Measurements from ENCODE around the gene RTBDN. TPM values are rescaled to one million over a fixed set of nuclear protein-coding genes. Genes with fewer than 3 reads are reported as not detected.

RTBDN gene
- total RNA-seq, 2 experiments from 2014 or later, result not detected

GRCh38 chr19:12783291-12783848 lies 51.0 kb downstream of the RTBDN start:
- CTCF ChIA-PET, result interaction anchor here (1.1 to 1.9 kb wide), 3 partner anchors 8 to 12 kb away, joined by 4 to 23 read pairs (median 17); partner anchors contain the start of gene JUNB
- no peaks in the 10 kb centered on the region for H3K27me3 Mint-ChIP-seq (ENCODE audit: low read depth)
- ATAC-seq, result no peak
- no peaks in the 10 kb centered on the region for H3K9me3 Mint-ChIP-seq (ENCODE audit: insufficient read depth)
- POLR2A ChIA-PET, result interaction anchor here (0.9 to 15.2 kb wide), 2 partner anchors 10 to 11 kb away, joined by 4 to 380 read pairs; partner anchors contain the start of gene JUNB
- H3K4me3 Mint-ChIP-seq, result peak overlapping the region; percentile 82
- H3K36me3 Mint-ChIP-seq (ENCODE audit: low read depth), result no peaks in the 10 kb centered on the region
- peaks cover 40% of the 10 kb centered on the region for H3K4me1 Mint-ChIP-seq (ENCODE audit: low read depth)
- peak; percentile 61 for DNase-seq
- H3K27ac Mint-ChIP-seq, result peak overlapping the region; percentile 82

- POLR2A ChIA-PET, result interaction anchor here (0.6 to 15.2 kb wide), 4 partner anchors 9 to 1687 kb away, joined by 3 to 380 read pairs (median 4); partner anchors contain the start of gene JUNB
- ATAC-seq (peak; percentile 51), DNase-seq (peak; percentile 87)
- Mint-ChIP-seq H3K4me3 (peak overlapping the region; percentile 82), H3K4me1 (ENCODE audit: low read depth) (peaks cover 42% of the 10 kb centered on the region), H3K27ac (peak overlapping the region; percentile 98), H3K9me3 (ENCODE audit: insufficient read depth) (no peaks in the 10 kb centered on the region), H3K27me3 (ENCODE audit: low read depth) (no peaks in the 10 kb centered on the region), H3K36me3 (ENCODE audit: low read depth) (no peaks in the 10 kb centered on the region)
- CTCF ChIA-PET, result interaction anchor here (1.1 to 1.9 kb wide), 3 partner anchors 9 to 13 kb away, joined by 4 to 23 read pairs (median 17); partner anchors contain the start of gene JUNB
Measured at GRCh38 chr19:12782424-12783290, 51.7 kb downstream of the RTBDN start.

- H3K27me3 Mint-ChIP-seq (ENCODE audit: low read depth), result no peaks in the 10 kb centered on the region
- H3K4me1 Mint-ChIP-seq (ENCODE audit: low read depth), result peaks cover 46% of the 10 kb centered on the region
- ChIA-PET CTCF (interaction anchor here (1.1 to 1.9 kb wide), 4 partner anchors 9 to 14 kb away, joined by 4 to 23 read pairs (median 15); partner anchors contain the start of gene JUNB), POLR2A (interaction anchor here (15.2 kb wide), 1 partner anchor 12 kb away, joined by 380 read pairs; the partner anchor contains the start of gene JUNB)
- peak overlapping the region; percentile 82 for H3K4me3 Mint-ChIP-seq
- DNase-seq, result no peak
- ATAC-seq, result peak; percentile 10
- H3K27ac Mint-ChIP-seq, result peak overlapping the region; percentile 98
- H3K36me3 Mint-ChIP-seq (ENCODE audit: low read depth), result no peaks in the 10 kb centered on the region
- H3K9me3 Mint-ChIP-seq (ENCODE audit: insufficient read depth), result no peaks in the 10 kb centered on the region
Measured at GRCh38 chr19:12782174-12782423, 52.3 kb downstream of the RTBDN start.

DNA sequence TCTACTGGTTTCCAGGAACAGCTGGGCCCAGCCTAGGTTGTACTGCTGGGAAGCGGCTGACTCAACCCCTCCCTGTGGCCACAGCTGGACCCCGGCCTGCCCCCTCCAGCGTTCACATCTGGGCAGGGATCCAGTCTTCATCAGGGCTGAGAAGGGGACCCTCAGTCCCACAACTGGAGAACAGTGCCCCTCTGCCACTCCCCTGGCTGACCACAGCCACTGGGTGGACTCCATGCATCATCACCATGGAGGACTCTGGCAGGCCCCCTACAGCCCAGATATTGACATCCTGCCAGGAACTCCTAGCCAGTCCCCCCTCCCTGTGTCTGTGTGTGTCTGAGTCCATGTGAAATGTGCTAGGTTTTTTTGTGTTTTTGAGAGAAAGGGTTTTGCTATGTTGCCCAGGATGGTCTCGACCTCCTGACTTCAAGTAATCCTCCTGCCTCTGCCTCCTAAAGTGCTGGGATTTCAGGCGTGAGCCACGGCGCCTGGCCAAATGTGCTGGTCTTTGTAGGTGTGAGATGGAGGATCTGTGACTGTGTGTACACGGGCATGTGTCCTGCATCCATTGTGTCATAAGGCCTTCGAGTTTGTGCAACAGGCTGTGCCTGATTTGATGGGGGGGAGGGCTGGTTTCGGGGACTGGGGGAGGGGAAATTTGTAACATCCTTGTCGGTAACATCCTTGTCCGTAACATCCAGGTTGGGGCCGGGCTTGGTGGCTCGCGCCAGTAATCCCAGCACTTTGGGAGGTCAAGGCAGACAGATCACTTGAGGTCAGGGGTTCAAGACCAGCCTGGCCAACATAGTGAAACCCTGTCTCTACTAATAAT lies 55.0 kb downstream of the RTBDN start:
- peaks cover 47% of the 10 kb centered on the region for H3K4me1 Mint-ChIP-seq (ENCODE audit: low read depth)
- no peak for DNase-seq
- POLR2A ChIA-PET, result interaction anchor here (1.1 to 15.2 kb wide), 3 partner anchors 9 to 22 kb away, joined by 3 to 380 read pairs (median 20); partner anchors contain the start of gene JUNB

GRCh38 chr19:12778905-12779161 lies 55.5 kb downstream of the RTBDN start:
- H3K9me3 Mint-ChIP-seq (ENCODE audit: insufficient read depth), result no peaks in the 10 kb centered on the region
- peak overlapping the region; percentile 85 for H3K27ac Mint-ChIP-seq
- DNase-seq (no peak), ATAC-seq (no peak)
- ChIA-PET POLR2A (interaction anchor here (1.1 to 15.2 kb wide), 4 partner anchors 10 to 40 kb away, joined by 3 to 380 read pairs (median 12); partner anchors contain the start of gene JUNB), CTCF (interaction anchor here (1.0 to 8.5 kb wide), 10 partner anchors 9 to 69 kb away, joined by 4 to 390 read pairs (median 8); partner anchors contain the start of genes GET3, JUNB, PRDX2 and RNASEH2A)
- no peaks in the 10 kb centered on the region for H3K27me3 Mint-ChIP-seq (ENCODE audit: low read depth)
- no peaks in the 10 kb centered on the region for H3K36me3 Mint-ChIP-seq (ENCODE audit: low read depth)
- peak overlapping the region; percentile 72 for H3K4me3 Mint-ChIP-seq
- H3K4me1 Mint-ChIP-seq (ENCODE audit: low read depth), result peaks cover 47% of the 10 kb centered on the region

More for the DNA sequence above, 55.0 kb downstream of the RTBDN start:
- CTCF ChIA-PET, result interaction anchor here (1.0 to 8.5 kb wide), 7 partner anchors 9 to 68 kb away, joined by 4 to 390 read pairs (median 15); partner anchors contain the start of genes JUNB, PRDX2 and THSD8
- Mint-ChIP-seq H3K27ac (peak overlapping the region; percentile 85), H3K27me3 (ENCODE audit: low read depth) (no peaks in the 10 kb centered on the region), H3K36me3 (ENCODE audit: low read depth) (no peaks in the 10 kb centered on the region), H3K9me3 (ENCODE audit: insufficient read depth) (no peaks in the 10 kb centered on the region), H3K4me3 (peak overlapping the region; percentile 72)
- no peak for ATAC-seq

GRCh38 chr19:12778017-12778904 lies 56.1 kb downstream of the RTBDN start:
- ChIA-PET CTCF (interaction anchor here (1.0 to 8.5 kb wide), 15 partner anchors 7 to 73 kb away, joined by 3 to 390 read pairs (median 8); partner anchors contain the start of genes GET3, JUNB, PRDX2 and RNASEH2A), POLR2A (interaction anchor here (0.6 to 15.2 kb wide), 7 partner anchors 8 to 44 kb away, joined by 3 to 380 read pairs (median 5); partner anchors contain the start of gene JUNB)
- Mint-ChIP-seq H3K36me3 (ENCODE audit: low read depth) (no peaks in the 10 kb centered on the region), H3K4me3 (peak overlapping the region; percentile 72), H3K27me3 (ENCODE audit: low read depth) (no peaks in the 10 kb centered on the region), H3K4me1 (ENCODE audit: low read depth) (peaks cover 45% of the 10 kb centered on the region), H3K27ac (peak overlapping the region; percentile 85), H3K9me3 (ENCODE audit: insufficient read depth) (no peaks in the 10 kb centered on the region)
- ATAC-seq (peak; percentile 6), DNase-seq (peak; percentile 58)

DNA sequence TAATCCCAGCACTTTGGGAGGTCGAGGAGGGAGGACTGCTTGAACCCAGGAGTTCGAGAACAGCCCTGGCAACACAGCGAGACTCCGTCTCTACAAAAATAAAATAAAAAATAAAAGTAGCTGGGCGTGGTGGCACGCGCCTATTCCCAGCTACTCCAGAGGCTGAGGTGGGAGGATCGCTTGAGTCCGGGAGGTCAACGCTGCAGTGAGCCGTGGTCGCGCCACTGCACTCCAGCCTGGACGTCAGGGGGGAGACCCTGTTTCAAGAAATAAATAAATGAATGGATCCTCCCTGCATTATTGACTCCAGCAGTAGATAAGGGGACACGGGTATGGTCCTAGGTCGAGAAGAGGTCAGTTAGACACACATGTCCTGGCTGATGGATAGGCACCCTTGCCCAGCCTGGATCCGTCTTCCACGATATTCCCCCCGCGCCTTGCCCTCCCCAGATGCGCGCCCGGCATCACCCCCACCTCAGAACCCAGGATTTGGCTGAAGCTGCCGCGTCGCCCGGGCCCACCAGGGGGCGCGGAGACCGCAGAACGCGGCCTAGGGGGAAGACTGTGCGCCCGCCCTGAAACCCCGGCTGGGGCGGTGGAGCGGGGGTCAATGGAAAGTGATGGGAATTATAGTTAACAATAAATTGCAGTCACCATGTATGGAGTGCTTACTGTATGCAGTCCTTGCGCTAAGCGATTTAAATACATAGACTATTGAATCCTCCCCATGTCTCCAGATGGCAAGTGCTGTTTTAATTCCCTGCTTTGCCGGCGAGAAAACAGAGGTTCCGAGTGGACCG lies 57.0 kb downstream of the RTBDN start:
- peak; percentile 85 for DNase-seq
- Mint-ChIP-seq H3K9me3 (ENCODE audit: insufficient read depth) (no peaks in the 10 kb centered on the region), H3K4me1 (ENCODE audit: low read depth) (peaks cover 48% of the 10 kb centered on the region), H3K27ac (peak overlapping the region; percentile 85), H3K27me3 (ENCODE audit: low read depth) (no peaks in the 10 kb centered on the region), H3K36me3 (ENCODE audit: low read depth) (no peaks in the 10 kb centered on the region), H3K4me3 (peak overlapping the region; percentile 72)
- ChIA-PET CTCF (interaction anchor here (1.0 to 8.5 kb wide), 15 partner anchors 8 to 74 kb away, joined by 3 to 390 read pairs (median 8); partner anchors contain the start of genes GET3, JUNB, PRDX2 and RNASEH2A), POLR2A (interaction anchor here (0.6 to 15.2 kb wide), 7 partner anchors 8 to 342 kb away, joined by 3 to 380 read pairs (median 5); partner anchors contain the start of gene JUNB)
- peak; percentile 48 for ATAC-seq

Small RNA genes lying within 50 kb of the gene (microRNA-seq; reads per million reads assigned to microRNA genes)
- gene MIR5684 (not detected), gene MIR6794 (not detected)

Other genes with a start within 250 kb of the RTBDN start
- gene ZNF490, start 223.8 kb downstream of the RTBDN start, total RNA-seq, result 10 to 100 TPM; 16.2 to 16.5 TPM
- 10 to 100 TPM; 26.6 to 29.4 TPM for gene ZNF791, start 223.7 kb downstream of the RTBDN start, total RNA-seq
- gene MAN2B1, start 167.8 kb downstream of the RTBDN start, total RNA-seq, result 100 to 1,000 TPM in 1 of 2 experiments, 10 to 100 TPM in 1; 95.5 to 102 TPM
- gene WDR83, start 167.8 kb downstream of the RTBDN start, total RNA-seq, result 10 to 100 TPM; 16.4 to 19.4 TPM
- gene DHPS, start 152.7 kb downstream of the RTBDN start, total RNA-seq, result 100 to 1,000 TPM; 109 to 121 TPM
- gene GNG14, start 146.6 kb downstream of the RTBDN start, total RNA-seq, result not detected
- gene FBXW9, start 137.9 kb downstream of the RTBDN start, total RNA-seq, result 1 to 10 TPM; 6.0 to 6.1 TPM
- 10 to 100 TPM; 84.3 to 93.1 TPM for gene TNPO2, start 110.6 kb downstream of the RTBDN start, total RNA-seq
- gene TRIR, start 99.9 kb downstream of the RTBDN start, total RNA-seq, result 100 to 1,000 TPM; 206 to 228 TPM
- 10 to 100 TPM; 66.8 to 71.5 TPM for gene GET3, start 97.1 kb downstream of the RTBDN start, total RNA-seq
- not detected for gene BEST2, start 82.8 kb downstream of the RTBDN start, total RNA-seq
- 10 to 100 TPM; 14.4 to 16.9 TPM for gene HOOK2, start 59.0 kb downstream of the RTBDN start, total RNA-seq
- gene JUNB, start 43.1 kb downstream of the RTBDN start, total RNA-seq, result 10 to 100 TPM; 90.4 to 92.9 TPM
- gene PRDX2, start 32.8 kb downstream of the RTBDN start, total RNA-seq, result 100 to 1,000 TPM; 250 to 267 TPM
- gene THSD8, start 32.5 kb downstream of the RTBDN start, total RNA-seq, result 10 to 100 TPM; 17.7 to 30.9 TPM
- 10 to 100 TPM; 49.2 to 64.0 TPM for gene RNASEH2A, start 28.0 kb downstream of the RTBDN start, total RNA-seq
- gene MAST1, start 3.9 kb upstream of the RTBDN start, total RNA-seq, result 1 to 10 TPM in 1 of 2 experiments, under 1 TPM in 1; 0.89 to 1.3 TPM
- gene DNASE2, start 46.9 kb upstream of the RTBDN start, total RNA-seq, result 10 to 100 TPM; 26.1 to 27.4 TPM
- under 1 TPM in 1 of 2 experiments, not detected in 1; 0.21 TPM for gene KLF1, start 52.6 kb upstream of the RTBDN start, total RNA-seq
- gene GCDH, start 56.6 kb upstream of the RTBDN start, total RNA-seq, result 10 to 100 TPM; 39.5 to 42.5 TPM
- 1 to 10 TPM; 3.4 to 3.9 TPM for gene SYCE2, start 84.7 kb upstream of the RTBDN start, total RNA-seq
- 100 to 1,000 TPM in 1 of 2 experiments, 10 to 100 TPM in 1; 98.8 to 106 TPM for gene FARSA, start 99.1 kb upstream of the RTBDN start, total RNA-seq
- 100 to 1,000 TPM; 875 to 886 TPM for gene CALR, start 104.0 kb upstream of the RTBDN start, total RNA-seq
- 100 to 1,000 TPM; 138 to 140 TPM for gene RAD23A, start 111.3 kb upstream of the RTBDN start, total RNA-seq
- gene GADD45GIP1, start 122.6 kb upstream of the RTBDN start, total RNA-seq, result 10 to 100 TPM; 23.4 to 25.4 TPM
- gene DAND5, start 135.0 kb upstream of the RTBDN start, total RNA-seq, result under 1 TPM; 0.21 to 0.34 TPM
- gene NFIX, start 160.9 kb upstream of the RTBDN start, total RNA-seq, result 1 to 10 TPM in 1 of 2 experiments, under 1 TPM in 1; 0.40 to 1.4 TPM